ENCODE results near the gene MTRF1. TPM values are rescaled to one million over a fixed set of nuclear protein-coding genes. Genes with fewer than 3 reads are reported as not detected.

Gene MTRF1
- total RNA-seq, 1 donor from 2014 or later: 8.5 TPM

DNA sequence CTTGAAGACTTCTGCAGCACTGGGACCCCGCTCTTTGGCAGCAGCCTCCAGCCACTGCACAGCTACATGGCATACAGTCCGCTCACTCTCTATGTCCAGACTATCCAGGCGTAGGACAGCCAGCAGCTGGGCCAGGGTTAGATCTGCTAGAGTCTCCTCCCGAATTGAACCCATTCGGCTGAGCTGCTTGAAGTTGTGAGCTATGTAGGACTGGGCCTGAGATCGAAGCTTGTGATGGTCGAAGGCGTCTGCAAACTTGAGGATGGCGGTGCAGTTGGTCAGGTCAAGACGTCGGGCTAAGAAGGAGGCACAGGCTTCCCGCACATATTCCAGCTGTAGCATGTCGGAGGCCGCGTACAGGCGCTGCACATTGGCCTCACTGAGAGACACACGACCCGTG is 69.9 kb downstream of the MTRF1 start:
- no peaks in the 10 kb centered on the region for H3K27me3 ChIP-seq (ENCODE audit: control insufficient read depth, insufficient read depth, low read length)
- DNase-seq (ENCODE audit: low read depth): no peak
- H3K4me3 ChIP-seq (ENCODE audit: low read depth, low read length): no peak overlapping the region
- no peaks in the 10 kb centered on the region for H3K36me3 ChIP-seq (ENCODE audit: control insufficient read depth, insufficient read depth, low read length)
- TF ChIP-seq, protein P1, sequence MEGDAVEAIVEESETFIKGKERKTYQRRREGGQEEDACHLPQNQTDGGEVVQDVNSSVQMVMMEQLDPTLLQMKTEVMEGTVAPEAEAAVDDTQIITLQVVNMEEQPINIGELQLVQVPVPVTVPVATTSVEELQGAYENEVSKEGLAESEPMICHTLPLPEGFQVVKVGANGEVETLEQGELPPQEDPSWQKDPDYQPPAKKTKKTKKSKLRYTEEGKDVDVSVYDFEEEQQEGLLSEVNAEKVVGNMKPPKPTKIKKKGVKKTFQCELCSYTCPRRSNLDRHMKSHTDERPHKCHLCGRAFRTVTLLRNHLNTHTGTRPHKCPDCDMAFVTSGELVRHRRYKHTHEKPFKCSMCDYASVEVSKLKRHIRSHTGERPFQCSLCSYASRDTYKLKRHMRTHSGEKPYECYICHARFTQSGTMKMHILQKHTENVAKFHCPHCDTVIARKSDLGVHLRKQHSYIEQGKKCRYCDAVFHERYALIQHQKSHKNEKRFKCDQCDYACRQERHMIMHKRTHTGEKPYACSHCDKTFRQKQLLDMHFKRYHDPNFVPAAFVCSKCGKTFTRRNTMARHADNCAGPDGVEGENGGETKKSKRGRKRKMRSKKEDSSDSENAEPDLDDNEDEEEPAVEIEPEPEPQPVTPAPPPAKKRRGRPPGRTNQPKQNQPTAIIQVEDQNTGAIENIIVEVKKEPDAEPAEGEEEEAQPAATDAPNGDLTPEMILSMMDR (IDR thresholded peaks at IDR 0.05; ENCODE audit: insufficient read depth, low read length, poor library complexity, severe bottlenecking): no peak

DNA sequence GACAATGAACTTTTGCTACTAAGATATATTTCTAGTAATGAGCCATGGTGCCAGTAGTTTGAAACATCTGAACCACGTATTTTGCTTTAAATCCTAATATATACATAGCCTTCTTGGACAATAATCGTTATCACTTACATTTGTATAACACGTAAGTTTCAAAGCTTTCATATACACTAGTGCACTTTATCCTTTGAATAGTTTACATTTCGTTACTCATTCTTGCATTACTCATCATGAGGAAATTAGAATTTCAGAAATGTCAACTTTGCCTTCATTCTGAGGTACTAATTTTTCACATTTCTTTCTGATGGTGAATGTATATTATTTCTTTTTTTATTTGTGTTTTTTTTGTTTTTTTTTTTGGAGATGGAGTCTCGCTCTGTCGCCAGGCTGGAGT is 74.8 kb downstream of the MTRF1 start:
- Histone ChIP-seq H3K36me3 (ENCODE audit: control insufficient read depth, insufficient read depth, low read length) (no peaks in the 10 kb centered on the region), H3K4me3 (ENCODE audit: low read depth, low read length) (no peak overlapping the region), H3K27me3 (ENCODE audit: control insufficient read depth, insufficient read depth, low read length) (no peaks in the 10 kb centered on the region)
- TF ChIP-seq, protein P1 (IDR thresholded peaks at IDR 0.05; ENCODE audit: insufficient read depth, low read length, poor library complexity, severe bottlenecking): no peak
- no peak for DNase-seq (ENCODE audit: low read depth)

DNA sequence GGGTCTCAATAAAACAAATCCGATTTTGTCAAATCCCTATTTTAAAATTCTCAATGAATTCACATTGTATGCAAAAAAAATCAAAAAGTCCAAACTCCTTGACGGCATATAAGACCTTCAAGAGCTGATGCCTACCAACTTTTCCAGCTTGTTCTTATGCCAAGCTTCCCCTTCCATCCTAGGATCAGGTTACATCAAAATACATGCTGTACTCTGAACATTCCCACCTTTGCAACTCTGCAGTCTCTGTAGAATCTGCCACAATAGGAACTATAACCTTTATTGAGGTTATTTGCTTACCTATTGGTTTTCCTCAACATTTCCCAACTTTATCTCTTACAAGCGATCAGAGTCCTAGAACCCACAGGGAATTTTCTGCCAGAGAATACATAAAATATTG is 76.9 kb downstream of the MTRF1 start:
- TF ChIP-seq, protein P1 (IDR thresholded peaks at IDR 0.05; ENCODE audit: insufficient read depth, low read length, poor library complexity, severe bottlenecking): no peak
- no peak for DNase-seq (ENCODE audit: low read depth)
- no peak overlapping the region for H3K4me3 ChIP-seq (ENCODE audit: low read depth, low read length)
- H3K27me3 ChIP-seq (ENCODE audit: control insufficient read depth, insufficient read depth, low read length): no peaks in the 10 kb centered on the region
- no peaks in the 10 kb centered on the region for H3K36me3 ChIP-seq (ENCODE audit: control insufficient read depth, insufficient read depth, low read length)

DNA sequence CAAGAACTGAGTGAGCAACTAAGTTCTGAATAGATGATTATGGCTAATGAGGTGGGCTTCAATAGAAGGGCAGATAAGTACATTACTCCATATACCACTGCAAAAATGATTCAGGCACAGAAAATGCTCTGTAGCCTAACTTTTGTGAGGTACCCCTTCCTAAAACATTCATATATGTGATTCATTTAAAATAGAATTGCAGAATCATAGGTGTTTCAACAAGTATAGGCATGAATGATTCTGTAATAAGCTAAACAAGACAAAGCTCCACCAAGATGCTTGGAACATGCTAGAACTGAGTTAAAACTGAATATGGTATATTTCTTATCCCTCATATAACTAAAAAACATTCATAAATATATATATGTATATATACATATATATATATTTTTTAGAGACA is 81.1 kb downstream of the MTRF1 start:
- Histone ChIP-seq H3K36me3 (ENCODE audit: control insufficient read depth, insufficient read depth, low read length) (no peaks in the 10 kb centered on the region), H3K4me3 (ENCODE audit: low read depth, low read length) (no peak overlapping the region), H3K27me3 (ENCODE audit: control insufficient read depth, insufficient read depth, low read length) (no peaks in the 10 kb centered on the region)
- DNase-seq (ENCODE audit: low read depth): no peak
- TF ChIP-seq, protein P1 (IDR thresholded peaks at IDR 0.05; ENCODE audit: insufficient read depth, low read length, poor library complexity, severe bottlenecking): no peak

DNA sequence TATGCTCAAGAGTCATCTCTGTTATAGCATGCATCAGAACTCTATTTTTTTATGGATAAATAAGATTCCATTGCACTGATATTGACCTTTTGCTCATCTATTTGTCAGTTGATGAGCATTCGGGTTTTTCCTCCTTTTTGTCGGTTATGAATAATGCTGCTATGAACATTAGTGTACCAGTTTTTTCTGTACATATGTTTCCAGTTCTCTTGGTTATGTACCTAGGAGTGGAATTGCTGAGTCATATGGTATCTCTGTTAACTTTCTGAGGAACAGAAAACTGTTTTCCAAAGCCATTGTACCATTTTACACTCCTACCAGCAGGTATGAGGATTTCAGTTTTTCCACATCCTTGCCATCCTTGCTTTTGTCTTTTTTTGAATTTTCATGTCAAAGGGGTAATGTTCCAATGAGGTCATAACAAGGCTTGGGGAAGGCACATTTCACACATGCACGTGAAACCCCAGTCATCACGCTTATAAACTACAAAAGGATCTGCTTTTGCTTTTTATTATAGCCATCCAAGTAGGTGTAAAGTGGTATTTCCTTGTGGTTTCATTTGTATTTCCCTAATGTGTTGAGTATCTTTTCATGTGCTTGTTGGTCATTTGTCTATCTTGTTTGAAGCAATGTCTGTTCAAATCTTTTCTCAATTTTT is 83.7 kb downstream of the MTRF1 start:
- Histone ChIP-seq H3K4me3 (ENCODE audit: low read depth, low read length) (no peak overlapping the region), H3K36me3 (ENCODE audit: control insufficient read depth, insufficient read depth, low read length) (no peaks in the 10 kb centered on the region), H3K27me3 (ENCODE audit: control insufficient read depth, insufficient read depth, low read length) (no peaks in the 10 kb centered on the region)
- TF ChIP-seq, protein P1 (IDR thresholded peaks at IDR 0.05; ENCODE audit: insufficient read depth, low read length, poor library complexity, severe bottlenecking): no peak
- DNase-seq (ENCODE audit: low read depth): no peak

DNA sequence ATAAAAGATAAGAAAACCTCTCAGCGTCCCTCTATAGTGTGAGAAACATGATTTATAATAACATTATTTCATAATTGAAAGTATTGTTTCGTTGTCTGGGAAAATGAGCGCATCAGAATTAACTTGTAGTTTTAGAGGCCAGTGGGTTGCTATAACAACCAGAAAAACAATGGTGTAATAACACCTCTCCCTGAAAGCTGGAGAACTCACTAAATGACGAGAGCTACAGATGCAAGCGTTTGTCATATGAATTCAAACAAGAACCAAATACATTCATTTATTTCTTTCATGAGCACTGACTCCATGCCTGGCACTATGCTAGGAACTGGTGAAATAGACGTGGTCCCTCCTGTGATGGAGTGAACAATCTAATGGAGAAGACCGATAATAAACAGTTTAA is 85.3 kb downstream of the MTRF1 start:
- no peak for DNase-seq (ENCODE audit: low read depth)
- Histone ChIP-seq H3K36me3 (ENCODE audit: control insufficient read depth, insufficient read depth, low read length) (no peaks in the 10 kb centered on the region), H3K4me3 (ENCODE audit: low read depth, low read length) (no peak overlapping the region), H3K27me3 (ENCODE audit: control insufficient read depth, insufficient read depth, low read length) (no peaks in the 10 kb centered on the region)
- TF ChIP-seq, protein P1 (IDR thresholded peaks at IDR 0.05; ENCODE audit: insufficient read depth, low read length, poor library complexity, severe bottlenecking): no peak

All from kidney epithelial cell (primary cell).